SK-N-SH (cell line): ENCODE results near the gene BACE1-AS. TPM values are rescaled to one million over a fixed set of nuclear protein-coding genes. Genes with fewer than 3 reads are reported as not detected.

Source experiments
- CTCF ChIA-PET: fragments of 300-600, 350-600 bp; formaldehyde crosslinking; extraction: SDS; loops from one replicate; lab custom pipeline; 2021; lab: Yijun Ruan, JAX
- POLR2A ChIA-PET: fragments of 350-600 bp; sonication (Branson Sonifier 250); formaldehyde crosslinking; extraction: SDS; loops from one replicate; lab custom pipeline; 2020; ENCODE audit warnings: antibody characterized with exemption, inconsistent platforms; lab: Yijun Ruan, JAX
- DNase-seq: peaks from one replicate; pipeline ENCODE4 v3.0.0; 2012
- H2AFZ ChIP-seq: fragments of 200-600 bp; sonication (generic); 2 replicates; pipeline ENCODE4 v1.8.1; 2016; ENCODE audit warnings: antibody characterized with exemption, mild to moderate bottlenecking, low read depth
- H3F3A ChIP-seq: fragments of 200-600 bp; sonication (generic); replicated peaks from 2 replicates; pipeline ENCODE3; 2016; ENCODE audit warnings: antibody characterized with exemption, mild to moderate bottlenecking; ENCODE audit not compliant: insufficient read depth
- H3K27ac ChIP-seq, 2 experiments: fragments of 200-500 bp in 1 of 2; fragments of 200-600 bp in 1 of 2; sonication (Bioruptor generic) in 1 of 2; sonication (generic), shearing (Covaris generic) in 1 of 2; 2 replicates each; pipeline versions ENCODE4 v1.5.1 to v1.6.1; 2014 to 2016; ENCODE audit warnings: low read depth in 2 of 2, inconsistent platforms in 1 of 2, low read length in 1 of 2, mild to moderate bottlenecking in 1 of 2, mixed read lengths in 1 of 2
- H3K27me3 ChIP-seq: fragments of 200-600 bp; sonication (generic), shearing (Covaris generic); 2 replicates; pipeline ENCODE4 v1.6.1; 2016; ENCODE audit warnings: mixed run types; ENCODE audit not compliant: insufficient read depth
- H3K36me3 ChIP-seq, 2 experiments: fragments of 200-500 bp in 1 of 2; fragments of 200-600 bp in 1 of 2; sonication (Bioruptor generic) in 1 of 2; sonication (generic) in 1 of 2; replicated peaks in 1 of 2; 2 replicates each; pipeline versions ENCODE3 to v1.5.1; 2014 to 2016; ENCODE audit warnings: low read length in 1 of 2, mild to moderate bottlenecking in 1 of 2; ENCODE audit not compliant: insufficient read depth in 2 of 2, control insufficient read depth in 1 of 2
- H3K4me1 ChIP-seq, 2 experiments: fragments of 200-500 bp in 1 of 2; fragments of 200-600 bp in 1 of 2; sonication (Bioruptor generic) in 1 of 2; sonication (generic), shearing (Covaris generic) in 1 of 2; 2 replicates each; pipeline versions ENCODE4 v1.5.1 to v1.6.1; 2014 to 2016; ENCODE audit warnings: low read depth in 1 of 2, low read length in 1 of 2, mixed run types in 1 of 2; ENCODE audit not compliant: insufficient read depth in 2 of 2, control insufficient read depth in 1 of 2
- H3K4me2 ChIP-seq: fragments of 200-600 bp; sonication (generic), shearing (Covaris generic); 2 replicates; pipeline ENCODE4 v1.6.1; 2017; ENCODE audit warnings: mixed run types
- H3K4me3 ChIP-seq, 2 experiments: fragments of 200-500 bp in 1 of 2; fragments of 200-600 bp in 1 of 2; sonication (Bioruptor generic) in 1 of 2; sonication (generic), shearing (Covaris generic) in 1 of 2; 2 replicates each; pipeline versions ENCODE4 v1.5.1 to v1.8.1; 2014 to 2016; ENCODE audit warnings: low read depth in 2 of 2, inconsistent platforms in 1 of 2, low read length in 1 of 2, mild to moderate bottlenecking in 1 of 2, mixed read lengths in 1 of 2, moderate library complexity in 1 of 2
- H3K79me2 ChIP-seq: fragments of 200-600 bp; sonication (generic); 2 replicates; pipeline ENCODE4 v1.8.1; 2017; ENCODE audit warnings: mild to moderate bottlenecking; ENCODE audit not compliant: insufficient read depth
- H3K9ac ChIP-seq: fragments of 200-600 bp; sonication (generic); 2 replicates; pipeline ENCODE4 v1.6.1; 2017; ENCODE audit warnings: mixed run types
- H3K9me2 ChIP-seq: fragments of 200-600 bp; sonication (generic); 2 replicates; pipeline ENCODE4 v1.6.1; 2017; ENCODE audit warnings: mixed run types
- H3K9me3 ChIP-seq: fragments of 200-600 bp; sonication (generic); 2 replicates; pipeline ENCODE4 v1.6.1; 2017; ENCODE audit warnings: mixed run types, mild to moderate bottlenecking, moderate library complexity
- H4K20me1 ChIP-seq: fragments of 200-600 bp; sonication (generic); 2 replicates; pipeline ENCODE4 v1.6.1; 2017; ENCODE audit warnings: mild to moderate bottlenecking, mixed run types; ENCODE audit not compliant: insufficient read depth
- ELF1 ChIP-seq: IDR thresholded peaks from 2 replicates; pipeline ENCODE4 v1.4.0; 2012
- EP300 ChIP-seq, 2 experiments: IDR thresholded peaks; 2 replicates each; pipeline versions ENCODE4 v1.4.0 to v1.6.1; 2012; ENCODE audit warnings: borderline replicate concordance in 1 of 2, low read depth in 1 of 2, low read length in 1 of 2
- FOXJ3 ChIP-seq: sonication (generic); formaldehyde crosslinking; IDR thresholded peaks from 2 replicates; pipeline ENCODE4 v1.5.1; 2020; ENCODE audit warnings: mild to moderate bottlenecking, missing genetic modification reagents
- GATA2 ChIP-seq: sonication (generic); formaldehyde crosslinking; IDR thresholded peaks from 2 replicates; pipeline ENCODE4 v1.5.0; 2020; ENCODE audit warnings: mild to moderate bottlenecking, missing genetic modification reagents
- MEF2A ChIP-seq: IDR thresholded peaks from 2 replicates; pipeline ENCODE4 v1.4.0; 2012; ENCODE audit warnings: low read depth, borderline replicate concordance
- NFIC ChIP-seq: IDR thresholded peaks from 2 replicates; pipeline ENCODE4 v1.4.0; 2012; ENCODE audit warnings: borderline replicate concordance
- RAD21 ChIP-seq: IDR thresholded peaks from 2 replicates; pipeline ENCODE4 v1.6.1; 2012; ENCODE audit warnings: mild to moderate bottlenecking, low read length
- RCOR1 ChIP-seq: fragments of 150-350 bp; IDR thresholded peaks from 2 replicates; pipeline ENCODE4 v1.6.1; 2017; ENCODE audit warnings: antibody characterized with exemption, low read length
- SMC3 ChIP-seq: IDR thresholded peaks from 2 replicates; pipeline ENCODE4 v1.6.1; 2012; ENCODE audit warnings: low read depth, low read length, improper control_type of control experiment
- TEAD4 ChIP-seq: IDR thresholded peaks from 2 replicates; pipeline ENCODE4 v1.4.0; 2012; ENCODE audit warnings: mild to moderate bottlenecking, borderline replicate concordance; ENCODE audit not compliant: insufficient read depth
- WGBS: methylation state at CpG from one replicate; pipeline ENCODE4 v1.1.6; 2017; ENCODE audit warnings: low lambda C conversion rate; 5-methylcytosine and 5-hydroxymethylcytosine counted together
- polyA plus RNA-seq, 3 experiments: library from polyadenylated mRNA; depleted of rRNA; stranded (reverse); fragments of >200 nt; gene quantifications; 2 replicates each; pipeline ENCODE4 v1.2.3, GENCODE V29; 2012
- TF ChIP-seq, protein P1 (sequence below): IDR thresholded peaks from 2 replicates; pipeline ENCODE4 v1.6.1; 2012; ENCODE audit warnings: mild to moderate bottlenecking, low read depth, low read length, moderate library complexity
- TF ChIP-seq, protein P2 (sequence below): IDR thresholded peaks from 2 replicates; pipeline ENCODE4 v1.4.0; 2012; ENCODE audit warnings: low read depth
- TF ChIP-seq, protein P3 (sequence below): IDR thresholded peaks from 2 replicates; pipeline ENCODE4; 2012

BACE1-AS gene
- polyA plus RNA-seq, 1 of the 3 experiments (the other 2 are of a cell fraction), result 5.7 TPM

DNA sequence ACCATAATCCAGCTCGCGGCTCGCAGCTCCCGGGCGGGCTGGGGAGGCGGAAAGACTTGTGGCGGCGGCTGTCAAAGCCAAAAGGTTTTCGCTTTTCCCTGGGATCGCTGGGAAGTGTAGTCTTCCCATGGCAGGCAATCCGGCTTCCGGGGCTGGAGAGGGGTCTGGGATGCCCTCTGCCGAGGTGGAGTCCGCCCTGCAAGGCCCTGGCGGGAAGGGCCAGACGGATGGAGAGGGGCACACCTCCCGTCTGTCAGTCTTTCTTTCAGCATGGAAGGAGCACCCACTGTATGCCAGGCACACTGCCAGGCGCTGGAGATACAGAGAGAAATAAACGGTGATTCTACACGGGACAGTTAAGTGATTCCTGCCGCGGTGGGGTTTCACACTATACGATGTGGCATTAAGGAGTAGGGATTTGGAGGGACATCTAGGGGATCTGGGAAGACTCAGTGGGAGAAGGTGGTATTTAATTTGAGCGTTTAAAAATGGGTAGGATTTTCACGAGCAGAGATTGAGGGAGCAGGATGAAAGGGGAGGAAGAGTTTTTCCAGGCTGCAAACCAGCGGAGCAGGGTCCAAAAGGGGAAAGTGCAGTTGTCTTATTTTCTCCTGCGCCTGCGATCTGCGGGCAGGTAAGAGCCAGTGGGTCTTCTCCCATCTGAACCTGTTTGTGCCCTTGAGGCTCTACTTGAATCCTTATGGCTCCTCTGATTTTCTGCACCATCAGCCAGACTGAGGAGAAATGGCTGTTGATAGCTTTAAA is 25.2 kb downstream of the BACE1-AS start, which contains the start of gene BACE1 (continued):
- TF ChIP-seq, protein P1, sequence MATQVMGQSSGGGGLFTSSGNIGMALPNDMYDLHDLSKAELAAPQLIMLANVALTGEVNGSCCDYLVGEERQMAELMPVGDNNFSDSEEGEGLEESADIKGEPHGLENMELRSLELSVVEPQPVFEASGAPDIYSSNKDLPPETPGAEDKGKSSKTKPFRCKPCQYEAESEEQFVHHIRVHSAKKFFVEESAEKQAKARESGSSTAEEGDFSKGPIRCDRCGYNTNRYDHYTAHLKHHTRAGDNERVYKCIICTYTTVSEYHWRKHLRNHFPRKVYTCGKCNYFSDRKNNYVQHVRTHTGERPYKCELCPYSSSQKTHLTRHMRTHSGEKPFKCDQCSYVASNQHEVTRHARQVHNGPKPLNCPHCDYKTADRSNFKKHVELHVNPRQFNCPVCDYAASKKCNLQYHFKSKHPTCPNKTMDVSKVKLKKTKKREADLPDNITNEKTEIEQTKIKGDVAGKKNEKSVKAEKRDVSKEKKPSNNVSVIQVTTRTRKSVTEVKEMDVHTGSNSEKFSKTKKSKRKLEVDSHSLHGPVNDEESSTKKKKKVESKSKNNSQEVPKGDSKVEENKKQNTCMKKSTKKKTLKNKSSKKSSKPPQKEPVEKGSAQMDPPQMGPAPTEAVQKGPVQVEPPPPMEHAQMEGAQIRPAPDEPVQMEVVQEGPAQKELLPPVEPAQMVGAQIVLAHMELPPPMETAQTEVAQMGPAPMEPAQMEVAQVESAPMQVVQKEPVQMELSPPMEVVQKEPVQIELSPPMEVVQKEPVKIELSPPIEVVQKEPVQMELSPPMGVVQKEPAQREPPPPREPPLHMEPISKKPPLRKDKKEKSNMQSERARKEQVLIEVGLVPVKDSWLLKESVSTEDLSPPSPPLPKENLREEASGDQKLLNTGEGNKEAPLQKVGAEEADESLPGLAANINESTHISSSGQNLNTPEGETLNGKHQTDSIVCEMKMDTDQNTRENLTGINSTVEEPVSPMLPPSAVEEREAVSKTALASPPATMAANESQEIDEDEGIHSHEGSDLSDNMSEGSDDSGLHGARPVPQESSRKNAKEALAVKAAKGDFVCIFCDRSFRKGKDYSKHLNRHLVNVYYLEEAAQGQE, result no peak
- no peak for TF ChIP-seq GATA2 (CRISPR knock-in tag)
- TF ChIP-seq EP300 (IDR thresholded peaks at IDR 0.05; ENCODE audit: borderline replicate concordance in 1 of 2, low read depth in 1 of 2, low read length in 1 of 2), result no peak
- TF ChIP-seq, protein P2, sequence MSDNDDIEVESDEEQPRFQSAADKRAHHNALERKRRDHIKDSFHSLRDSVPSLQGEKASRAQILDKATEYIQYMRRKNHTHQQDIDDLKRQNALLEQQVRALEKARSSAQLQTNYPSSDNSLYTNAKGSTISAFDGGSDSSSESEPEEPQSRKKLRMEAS, result peak; percentile 61; the same call in 1 of the 2 replicates
- peak; percentile 50; the same call in 1 of the 2 replicates for TF ChIP-seq SMC3
- TF ChIP-seq, protein P3, sequence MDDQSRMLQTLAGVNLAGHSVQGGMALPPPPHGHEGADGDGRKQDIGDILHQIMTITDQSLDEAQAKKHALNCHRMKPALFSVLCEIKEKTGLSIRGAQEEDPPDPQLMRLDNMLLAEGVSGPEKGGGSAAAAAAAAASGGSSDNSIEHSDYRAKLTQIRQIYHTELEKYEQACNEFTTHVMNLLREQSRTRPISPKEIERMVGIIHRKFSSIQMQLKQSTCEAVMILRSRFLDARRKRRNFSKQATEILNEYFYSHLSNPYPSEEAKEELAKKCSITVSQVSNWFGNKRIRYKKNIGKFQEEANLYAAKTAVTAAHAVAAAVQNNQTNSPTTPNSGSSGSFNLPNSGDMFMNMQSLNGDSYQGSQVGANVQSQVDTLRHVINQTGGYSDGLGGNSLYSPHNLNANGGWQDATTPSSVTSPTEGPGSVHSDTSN, result peak; percentile 61; the same call in 1 of the 2 replicates
- TF ChIP-seq, all 33 proteins: peak for 12

DNA sequence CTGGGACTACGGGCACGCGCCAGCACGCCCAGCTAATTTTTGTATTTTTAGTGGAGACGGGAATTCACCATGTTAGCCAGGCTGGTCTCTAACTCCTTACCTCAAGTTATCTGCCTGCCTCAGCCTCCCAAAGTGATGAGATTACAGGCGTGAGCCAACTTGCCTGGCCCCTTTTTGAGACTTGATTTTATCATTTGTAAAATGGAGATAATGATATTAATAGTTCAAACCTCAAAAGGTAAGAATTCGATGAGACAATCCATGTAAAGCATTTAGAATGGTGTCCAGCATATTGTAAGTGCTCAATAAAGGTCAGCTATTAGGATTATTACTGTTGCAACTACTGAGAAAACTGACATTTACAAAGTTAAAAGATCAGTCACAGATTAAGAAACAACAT is 27.6 kb downstream of the BACE1-AS start:
- peaks cover 0 to 19% of the 10 kb centered on the region in 2 experiments; a peak in 3 of 4 replicates for H3K4me1 ChIP-seq
- peaks cover 7% of the 10 kb centered on the region for H3F3A ChIP-seq
- H3K36me3 ChIP-seq, result no peaks in the 10 kb centered on the region
- H3K79me2 ChIP-seq, result peaks cover 20% of the 10 kb centered on the region
- no peaks in the 10 kb centered on the region for H3K9me3 ChIP-seq
- no peak for DNase-seq
- POLR2A ChIA-PET, result interaction anchor here (1.5 kb wide), 1 partner anchor 9 kb away, joined by 5 read pairs; the partner anchor contains the start of gene CEP164
- peak overlapping the region; percentile 29; the same call in 1 of the 2 replicates for H2AFZ ChIP-seq
- no peaks in the 10 kb centered on the region for H3K27me3 ChIP-seq
- 91% methylated on average over 7 of the region's 7 CpGs for WGBS
- H3K27ac ChIP-seq, result peak overlapping the region in 1 of 2 experiments; percentile 16; a peak in 1 of 4 replicates
- no peak for TF ChIP-seq GATA2 (CRISPR knock-in tag)
- no peak for TF ChIP-seq ELF1
- no peak for TF ChIP-seq MEF2A
- no peak for TF ChIP-seq RCOR1
- TF ChIP-seq FOXJ3 (CRISPR knock-in tag), result no peak
- TF ChIP-seq TEAD4, result no peak
- no peak for TF ChIP-seq NFIC
- no peak for TF ChIP-seq RAD21
- TF ChIP-seq, all 33 proteins: peak for 0
- Histone ChIP-seq H3K4me3 (no peak overlapping the region), H4K20me1 (no peaks in the 10 kb centered on the region), H3K9ac (no peak overlapping the region), H3K9me2 (no peaks in the 10 kb centered on the region), H3K4me2 (0 out of 2 replicates have a peak overlapping the region, but pooled peaks have one; percentile 3)
- CTCF ChIA-PET, result interaction anchor here (1.2 kb wide), 1 partner anchor 9 kb away, joined by 3 read pairs; no protein-coding TSS in a partner anchor
